ENCODE results near the gene TOGARAM2. TPM values are rescaled to one million over a fixed set of nuclear protein-coding genes. Genes with fewer than 3 reads are reported as not detected.

The TOGARAM2 gene
- total RNA-seq, 2 experiments from 2014 or later, result 2.3 to 2.7 TPM

GRCh38 chr2:29017716-29018435, 36.8 kb downstream of the TOGARAM2 start:
- Mint-ChIP-seq H3K27me3 (no peaks in the 10 kb centered on the region), H3K36me3 (ENCODE audit: low read depth) (no peaks in the 10 kb centered on the region), H3K9me3 (no peaks in the 10 kb centered on the region), H3K27ac (no peak overlapping the region), H3K4me1 (ENCODE audit: low read depth) (peaks cover 46% of the 10 kb centered on the region), H3K4me3 (no peak overlapping the region)
- DNase-seq, result no peak
- ChIA-PET CTCF (interaction anchor here (1.2 kb wide), 1 partner anchor 59 kb away, joined by 3 read pairs; no protein-coding TSS in a partner anchor), POLR2A (interaction anchor here (1.5 kb wide), 1 partner anchor 123 kb away, joined by 3 read pairs; the partner anchor contains the start of gene WDR43)
- intact Hi-C loops (cut with micrococcal nuclease), result loop anchor here (10.0 kb wide), 1 partner anchor 97 kb away; the partner anchor contains the start of gene CLIP4
- no peak for TF ChIP-seq CTCF (IDR thresholded peaks at IDR 0.05)
- ATAC-seq, result no peak

- Mint-ChIP-seq H3K9me3 (no peaks in the 10 kb centered on the region), H3K36me3 (ENCODE audit: low read depth) (no peaks in the 10 kb centered on the region), H3K4me1 (ENCODE audit: low read depth) (peaks cover 6% of the 10 kb centered on the region), H3K4me3 (no peak overlapping the region), H3K27ac (no peak overlapping the region), H3K27me3 (no peaks in the 10 kb centered on the region)
- intact Hi-C loops (cut with micrococcal nuclease), result no loop called here
- DNase-seq, result no peak
- no peak for TF ChIP-seq CTCF (IDR thresholded peaks at IDR 0.05)
- CTCF ChIA-PET, result no interaction called here
- no peak for ATAC-seq
- POLR2A ChIA-PET, result no interaction called here
Measured at GRCh38 chr2:29021886-29022285, 40.8 kb downstream of the TOGARAM2 start.

DNA sequence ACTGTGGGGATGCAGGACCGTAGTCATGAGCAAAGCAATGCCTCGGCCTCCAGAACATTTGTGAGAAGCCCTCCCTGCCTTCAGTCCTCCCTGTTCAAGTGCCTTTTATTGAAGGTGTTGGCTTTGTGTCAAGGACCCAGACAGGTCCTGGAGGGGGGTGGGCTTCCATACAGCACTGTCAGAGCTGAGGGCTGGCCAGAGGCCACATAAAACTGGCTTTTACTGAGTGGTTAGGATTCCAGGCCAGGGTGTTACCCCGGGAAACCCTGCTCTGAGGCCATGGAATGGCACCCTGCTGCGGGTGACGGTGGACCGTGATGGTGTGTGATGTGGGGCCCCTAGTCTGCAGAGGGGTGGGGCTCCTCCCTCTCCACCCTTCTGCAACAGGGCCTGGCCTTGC, 41.6 kb downstream of the TOGARAM2 start:
- intact Hi-C loops (cut with micrococcal nuclease), result no loop called here
- H3K4me1 Mint-ChIP-seq (ENCODE audit: low read depth), result peaks cover 5% of the 10 kb centered on the region
- no peaks in the 10 kb centered on the region for H3K36me3 Mint-ChIP-seq (ENCODE audit: low read depth)
- CTCF ChIA-PET, result no interaction called here
- POLR2A ChIA-PET, result no interaction called here
- ATAC-seq, result no peak
- H3K4me3 Mint-ChIP-seq, result no peak overlapping the region
- no peaks in the 10 kb centered on the region for H3K9me3 Mint-ChIP-seq
- TF ChIP-seq CTCF (IDR thresholded peaks at IDR 0.05), result no peak
- DNase-seq, result no peak
- no peaks in the 10 kb centered on the region for H3K27me3 Mint-ChIP-seq
- H3K27ac Mint-ChIP-seq, result no peak overlapping the region

DNA sequence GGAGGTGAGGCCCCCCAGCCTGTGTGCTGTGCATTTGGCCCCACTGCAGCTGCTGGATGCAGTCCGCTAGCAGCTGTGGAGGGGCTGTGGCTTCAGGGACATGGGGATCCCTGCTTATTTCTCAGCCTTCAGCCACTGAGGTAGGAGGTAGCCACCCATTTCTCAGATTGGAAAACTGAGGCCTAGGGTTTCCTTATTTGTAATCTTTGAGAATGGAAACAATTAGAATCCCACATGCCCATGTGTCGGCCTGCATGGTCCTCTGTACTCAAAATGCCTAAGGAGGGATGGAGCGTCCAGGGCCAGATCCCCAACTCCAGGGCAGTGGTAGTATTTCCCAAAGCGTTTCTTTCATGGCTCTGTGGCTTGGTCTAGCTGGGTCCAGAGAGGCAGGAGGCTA, 42.1 kb downstream of the TOGARAM2 start:
- intact Hi-C loops (cut with micrococcal nuclease), result no loop called here
- no peaks in the 10 kb centered on the region for H3K27me3 Mint-ChIP-seq
- H3K27ac Mint-ChIP-seq, result no peak overlapping the region
- TF ChIP-seq CTCF (IDR thresholded peaks at IDR 0.05), result no peak
- peaks cover 2% of the 10 kb centered on the region for H3K4me1 Mint-ChIP-seq (ENCODE audit: low read depth)
- H3K9me3 Mint-ChIP-seq, result no peaks in the 10 kb centered on the region
- DNase-seq, result no peak
- H3K36me3 Mint-ChIP-seq (ENCODE audit: low read depth), result no peaks in the 10 kb centered on the region
- ATAC-seq, result no peak
- no peak overlapping the region for H3K4me3 Mint-ChIP-seq
- ChIA-PET POLR2A (no interaction called here), CTCF (no interaction called here)

GRCh38 chr2:29024882-29025430, 43.9 kb downstream of the TOGARAM2 start:
- intact Hi-C loops (cut with micrococcal nuclease), result no loop called here
- ATAC-seq (no peak), DNase-seq (no peak)
- CTCF ChIA-PET, result no interaction called here
- POLR2A ChIA-PET, result interaction anchor here (0.9 kb wide), 1 partner anchor 14 kb away, joined by 3 read pairs; no protein-coding TSS in a partner anchor
- H3K4me3 Mint-ChIP-seq, result no peak overlapping the region
- H3K36me3 Mint-ChIP-seq (ENCODE audit: low read depth), result no peaks in the 10 kb centered on the region
- no peak for TF ChIP-seq CTCF (IDR thresholded peaks at IDR 0.05)
- H3K9me3 Mint-ChIP-seq, result no peaks in the 10 kb centered on the region
- no peaks in the 10 kb centered on the region for H3K4me1 Mint-ChIP-seq (ENCODE audit: low read depth)
- H3K27me3 Mint-ChIP-seq, result no peaks in the 10 kb centered on the region
- H3K27ac Mint-ChIP-seq, result no peak overlapping the region

All from activated CD8-positive, alpha-beta T cell treated with anti-CD3 and anti-CD28 coated beads for 36 hours (primary cell).